Epithelial cell of prostate (primary cell): ENCODE measurements around the gene POLR1G.
"Not testable (repeated sequence)": the region's sequence is repeated elsewhere in the genome, so short reads cannot be mapped to it uniquely, and the experiment has no call there.

Experiments
- DNase-seq: peaks from one replicate; pipeline ENCODE4 v3.0.0-alpha.2; 2011; ENCODE audit warnings: low read depth, low spot score
- H3K27ac ChIP-seq: fragments of 450-650 bp; 2 replicates; pipeline ENCODE4 v1.5.1; 2017; ENCODE audit warnings: mild to moderate bottlenecking

POLR1G gene

GRCh38 chr19:45391871-45392665 is 14.4 kb upstream of the POLR1G start:
- DNase-seq, result no peak
- no peak overlapping the region for H3K27ac ChIP-seq

GRCh38 chr19:45395821-45396617 is 10.4 kb upstream of the POLR1G start:
- DNase-seq, result no peak
- no peak overlapping the region for H3K27ac ChIP-seq

- peak; percentile 78 for DNase-seq
- H3K27ac ChIP-seq, result peak overlapping the region; percentile 100
These were observed 6.3 kb upstream of the POLR1G start for GRCh38 chr19:45400192-45400591.

GRCh38 chr19:45401815-45402214 is 4.6 kb upstream of the POLR1G start:
- H3K27ac ChIP-seq, result peak overlapping the region; percentile 100

GRCh38 chr19:45402298-45403061 is 4.0 kb upstream of the POLR1G start:
- H3K27ac ChIP-seq, result peak overlapping the region; percentile 100

More at GRCh38 chr19:45401815-45402214, 4.6 kb upstream of the POLR1G start:
- DNase-seq, result no peak

GRCh38 chr19:45403272-45403671 is 3.2 kb upstream of the POLR1G start:
- no peak for DNase-seq
- H3K27ac ChIP-seq, result peak overlapping the region; percentile 100

More at GRCh38 chr19:45402298-45403061, 4.0 kb upstream of the POLR1G start:
- peak; percentile 16 for DNase-seq

- DNase-seq, result peak; percentile 14
These were observed 2.5 kb upstream of the POLR1G start for GRCh38 chr19:45403781-45404556.

GRCh38 chr19:45404557-45405434 is 1.6 kb upstream of the POLR1G start, which contains the start of gene PPP1R13L:
TSS of gene PPP1R13L (minus strand) at chr19:45405069. CDS start at chr19:45398318, 6,751 bp downstream.
- H3K27ac ChIP-seq, result peak within 1 kb of the TSS; percentile 100
- DNase-seq, result peak; percentile 92

More at GRCh38 chr19:45403781-45404556, 2.5 kb upstream of the POLR1G start:
- H3K27ac ChIP-seq, result peak overlapping the region; percentile 100

GRCh38 chr19:45405435-45406225 is 814 bp upstream of the POLR1G start:
- peak overlapping the region; percentile 100 for H3K27ac ChIP-seq
- peak; percentile 72 for DNase-seq

- H3K27ac ChIP-seq, result peak overlapping the region; percentile 100
- DNase-seq, result no peak
These were observed 589 bp downstream of the POLR1G start for GRCh38 chr19:45407091-45407375.

GRCh38 chr19:45407585-45407984 is 1.1 kb downstream of the POLR1G start:
- DNase-seq, result not testable (repeated sequence)
- peak overlapping the region; percentile 100 for H3K27ac ChIP-seq

GRCh38 chr19:45408121-45408520 is 1.7 kb downstream of the POLR1G start:
- no peak for DNase-seq
- H3K27ac ChIP-seq, result peak overlapping the region; percentile 100

- no peak for DNase-seq
These were observed 2.5 kb downstream of the POLR1G start for GRCh38 chr19:45408830-45409556.

GRCh38 chr19:45409557-45409920 is 3.1 kb downstream of the POLR1G start:
- no peak for DNase-seq

More at GRCh38 chr19:45408830-45409556, 2.5 kb downstream of the POLR1G start:
- H3K27ac ChIP-seq, result no peak overlapping the region

GRCh38 chr19:45410330-45410729 is 3.9 kb downstream of the POLR1G start:
- H3K27ac ChIP-seq, DNase-seq: not testable (repeated sequence)

More at GRCh38 chr19:45409557-45409920, 3.1 kb downstream of the POLR1G start:
- H3K27ac ChIP-seq, result no peak overlapping the region

- no peak overlapping the region for H3K27ac ChIP-seq
- DNase-seq, result no peak
These were observed 7.1 kb downstream of the POLR1G start for GRCh38 chr19:45413497-45413896.

GRCh38 chr19:45414468-45414867 is 8.0 kb downstream of the POLR1G start:
- H3K27ac ChIP-seq, result no peak overlapping the region
- no peak for DNase-seq
